Rectal smooth muscle tissue (tissue), 1 donor: Measurements from ENCODE around the gene DLGAP1.

Source experiments
- H3K27ac ChIP-seq: one replicate; pipeline ENCODE4 v1.7.0; 2013; ENCODE audit warnings: low read depth, low read length, inconsistent platforms
- H3K27me3 ChIP-seq: one replicate; pipeline ENCODE4 v1.7.0; 2013; ENCODE audit warnings: low read length; ENCODE audit not compliant: control insufficient read depth, insufficient read depth
- H3K36me3 ChIP-seq: one replicate; pipeline ENCODE4 v1.7.0; 2013; ENCODE audit warnings: low read length; ENCODE audit not compliant: control insufficient read depth, insufficient read depth
- H3K4me1 ChIP-seq: one replicate; pipeline ENCODE4 v1.7.0; 2013; ENCODE audit warnings: low read length; ENCODE audit not compliant: control insufficient read depth, insufficient read depth
- H3K4me3 ChIP-seq: one replicate; pipeline ENCODE4 v1.7.0; 2013; ENCODE audit warnings: low read length
- H3K9ac ChIP-seq: one replicate; pipeline ENCODE4 v1.7.0; 2013; ENCODE audit warnings: low read length

DLGAP1 gene

GRCh38 chr18:4282954-4283353 is 172.2 kb downstream of the DLGAP1 start:
- Histone ChIP-seq H3K9ac (no peak overlapping the region), H3K4me1 (no peaks in the 10 kb centered on the region), H3K4me3 (no peak overlapping the region), H3K27ac (no peak overlapping the region), H3K27me3 (no peaks in the 10 kb centered on the region), H3K36me3 (no peaks in the 10 kb centered on the region)

- Histone ChIP-seq H3K4me3 (no peak overlapping the region), H3K27ac (no peak overlapping the region), H3K27me3 (no peaks in the 10 kb centered on the region), H3K36me3 (no peaks in the 10 kb centered on the region), H3K9ac (no peak overlapping the region), H3K4me1 (no peaks in the 10 kb centered on the region)
Measured at GRCh38 chr18:4276953-4277585, 178.0 kb downstream of the DLGAP1 start.

- no peaks in the 10 kb centered on the region for H3K36me3 ChIP-seq
- H3K4me3 ChIP-seq: no peak overlapping the region
- H3K27me3 ChIP-seq: no peaks in the 10 kb centered on the region
- no peak overlapping the region for H3K27ac ChIP-seq
- no peak overlapping the region for H3K9ac ChIP-seq
- no peaks in the 10 kb centered on the region for H3K4me1 ChIP-seq
Measured at GRCh38 chr18:4271952-4272351, 183.2 kb downstream of the DLGAP1 start.

GRCh38 chr18:4270988-4271387 is 184.1 kb downstream of the DLGAP1 start:
- Histone ChIP-seq H3K27ac (no peak overlapping the region), H3K36me3 (no peaks in the 10 kb centered on the region), H3K27me3 (no peaks in the 10 kb centered on the region), H3K4me1 (no peaks in the 10 kb centered on the region), H3K9ac (no peak overlapping the region), H3K4me3 (no peak overlapping the region)

GRCh38 chr18:4270016-4270415 is 185.1 kb downstream of the DLGAP1 start:
- Histone ChIP-seq H3K36me3 (no peaks in the 10 kb centered on the region), H3K9ac (no peak overlapping the region), H3K4me1 (no peaks in the 10 kb centered on the region), H3K27ac (no peak overlapping the region), H3K27me3 (no peaks in the 10 kb centered on the region), H3K4me3 (no peak overlapping the region)

- H3K27ac ChIP-seq: no peak overlapping the region
- no peaks in the 10 kb centered on the region for H3K4me1 ChIP-seq
- no peaks in the 10 kb centered on the region for H3K27me3 ChIP-seq
- no peak overlapping the region for H3K9ac ChIP-seq
- no peaks in the 10 kb centered on the region for H3K36me3 ChIP-seq
- H3K4me3 ChIP-seq: no peak overlapping the region
Measured at GRCh38 chr18:4267641-4268040, 187.5 kb downstream of the DLGAP1 start.

GRCh38 chr18:4264347-4264791 is 190.7 kb downstream of the DLGAP1 start:
- H3K4me3 ChIP-seq: no peak overlapping the region
- H3K9ac ChIP-seq: no peak overlapping the region
- H3K27me3 ChIP-seq: no peaks in the 10 kb centered on the region
- no peaks in the 10 kb centered on the region for H3K4me1 ChIP-seq
- H3K27ac ChIP-seq: no peak overlapping the region
- H3K36me3 ChIP-seq: no peaks in the 10 kb centered on the region

- no peak overlapping the region for H3K4me3 ChIP-seq
- H3K4me1 ChIP-seq: no peaks in the 10 kb centered on the region
- no peaks in the 10 kb centered on the region for H3K27me3 ChIP-seq
- H3K27ac ChIP-seq: no peak overlapping the region
- H3K9ac ChIP-seq: no peak overlapping the region
- no peaks in the 10 kb centered on the region for H3K36me3 ChIP-seq
Measured at GRCh38 chr18:4260107-4260506, 195.0 kb downstream of the DLGAP1 start.

GRCh38 chr18:4256766-4257417 is 198.2 kb downstream of the DLGAP1 start:
- Histone ChIP-seq H3K27ac (no peak overlapping the region), H3K36me3 (no peaks in the 10 kb centered on the region), H3K9ac (no peak overlapping the region), H3K27me3 (no peaks in the 10 kb centered on the region), H3K4me1 (no peaks in the 10 kb centered on the region), H3K4me3 (no peak overlapping the region)

- H3K4me3 ChIP-seq: no peak overlapping the region
- no peaks in the 10 kb centered on the region for H3K4me1 ChIP-seq
- H3K27me3 ChIP-seq: no peaks in the 10 kb centered on the region
- no peaks in the 10 kb centered on the region for H3K36me3 ChIP-seq
- no peak overlapping the region for H3K27ac ChIP-seq
- no peak overlapping the region for H3K9ac ChIP-seq
Measured at GRCh38 chr18:4254840-4255239, 200.3 kb downstream of the DLGAP1 start.

GRCh38 chr18:4252829-4253228 is 202.3 kb downstream of the DLGAP1 start:
- no peak overlapping the region for H3K4me3 ChIP-seq
- no peaks in the 10 kb centered on the region for H3K4me1 ChIP-seq
- no peaks in the 10 kb centered on the region for H3K36me3 ChIP-seq
- H3K9ac ChIP-seq: no peak overlapping the region
- H3K27me3 ChIP-seq: no peaks in the 10 kb centered on the region
- H3K27ac ChIP-seq: no peak overlapping the region

GRCh38 chr18:4251873-4252272 is 203.2 kb downstream of the DLGAP1 start:
- H3K27ac ChIP-seq: no peak overlapping the region
- H3K9ac ChIP-seq: no peak overlapping the region
- no peaks in the 10 kb centered on the region for H3K36me3 ChIP-seq
- H3K27me3 ChIP-seq: no peaks in the 10 kb centered on the region
- H3K4me3 ChIP-seq: no peak overlapping the region
- no peaks in the 10 kb centered on the region for H3K4me1 ChIP-seq

- no peak overlapping the region for H3K4me3 ChIP-seq
- H3K9ac ChIP-seq: no peak overlapping the region
- H3K27ac ChIP-seq: no peak overlapping the region
- no peaks in the 10 kb centered on the region for H3K4me1 ChIP-seq
- no peaks in the 10 kb centered on the region for H3K27me3 ChIP-seq
- H3K36me3 ChIP-seq: no peaks in the 10 kb centered on the region
Measured at GRCh38 chr18:4251206-4251605, 203.9 kb downstream of the DLGAP1 start.
